ENCODE measurements around the gene ARL10.

The ARL10 gene

DNA sequence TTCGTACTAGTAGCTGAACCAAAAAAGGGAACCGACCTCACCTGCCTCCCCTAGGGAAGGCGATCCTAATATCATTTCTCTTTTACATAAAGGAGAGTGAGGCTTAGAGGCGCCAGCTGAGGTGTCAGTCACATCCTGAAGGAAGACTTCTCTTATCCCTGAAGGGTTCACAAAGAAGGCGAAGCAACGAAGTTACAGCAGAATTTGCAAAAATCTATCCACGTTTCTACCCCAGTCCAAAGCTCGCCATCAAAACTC, 3.1 kb upstream of the ARL10 start:
- DNase-seq, result no peak

DNA sequence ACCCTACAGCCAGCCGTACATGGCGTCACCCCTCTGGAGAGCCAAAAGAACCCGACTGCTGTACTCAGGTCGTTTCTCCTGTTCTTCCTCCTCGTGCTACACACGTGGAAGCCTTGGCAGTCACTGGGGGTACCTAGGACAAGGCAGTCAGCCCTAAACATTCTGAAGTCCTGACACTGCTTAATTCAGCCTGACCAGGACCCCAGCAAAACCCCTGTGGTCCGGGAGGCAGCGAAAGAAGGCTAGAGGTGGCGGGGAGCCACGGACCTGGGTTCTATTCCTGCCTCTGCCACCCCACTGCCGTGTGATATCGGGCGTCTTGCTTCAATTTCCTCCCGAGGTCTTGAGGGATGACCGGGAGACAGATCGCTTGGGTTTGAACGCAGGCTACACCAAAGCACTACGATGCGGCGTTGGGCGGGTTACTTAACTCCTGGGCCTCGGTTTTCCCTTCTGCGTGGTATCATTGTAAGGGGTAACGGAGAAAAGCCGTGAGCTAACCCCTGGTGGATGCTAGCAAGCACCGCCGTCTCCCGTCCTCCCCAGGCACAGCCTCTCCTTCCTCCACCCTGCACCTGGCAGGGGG, 429 bp upstream of the ARL10 start:
- no peak for DNase-seq

DNA sequence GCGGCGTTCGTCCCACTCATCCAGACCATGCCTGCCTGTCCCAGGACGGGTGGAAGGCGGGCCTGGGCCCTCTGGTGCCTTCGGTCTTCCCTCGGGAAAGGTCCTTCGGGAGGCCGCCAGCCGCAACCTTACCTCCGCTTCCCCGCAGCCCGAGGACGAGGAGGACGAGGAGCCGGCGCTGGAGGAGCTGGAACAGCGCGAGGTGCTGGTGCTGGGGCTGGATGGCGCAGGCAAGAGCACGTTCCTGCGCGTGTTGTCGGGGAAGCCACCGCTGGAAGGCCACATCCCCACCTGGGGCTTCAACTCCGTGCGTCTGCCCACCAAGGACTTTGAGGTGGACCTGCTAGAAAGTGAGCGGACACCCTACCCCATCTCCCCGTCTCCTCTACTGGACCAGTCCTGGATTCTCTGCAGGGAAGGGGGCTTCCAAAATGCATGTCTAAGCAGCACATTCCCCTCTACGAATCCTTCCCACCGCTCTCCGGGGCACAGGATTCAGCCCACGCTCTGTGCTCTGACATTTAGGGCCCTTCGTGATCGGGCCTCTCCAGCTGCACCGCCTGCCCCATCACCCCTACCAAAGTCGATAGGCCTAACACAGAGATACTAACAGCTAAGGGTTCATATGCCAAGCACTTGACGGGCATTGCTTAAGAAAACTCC, 1.1 kb downstream of the ARL10 start:
- no peak for DNase-seq

DNA sequence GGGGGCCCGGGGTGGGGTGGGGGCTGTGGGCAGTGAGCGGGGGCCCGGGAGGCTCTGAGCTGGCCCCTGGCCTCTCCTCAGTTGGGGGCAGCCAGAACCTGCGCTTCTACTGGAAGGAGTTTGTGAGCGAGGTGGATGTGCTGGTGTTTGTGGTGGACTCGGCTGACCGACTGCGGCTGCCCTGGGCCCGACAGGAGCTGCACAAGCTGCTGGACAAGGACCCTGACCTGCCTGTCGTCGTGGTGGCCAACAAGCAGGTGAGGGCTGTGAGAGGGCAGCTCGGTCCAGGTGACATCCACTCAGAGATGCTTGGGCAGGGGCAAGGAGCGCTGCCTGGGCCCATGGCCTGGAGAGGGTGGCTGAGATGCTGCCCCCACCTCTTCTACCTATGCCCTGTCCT, 3.4 kb downstream of the ARL10 start:
- DNase-seq, result no peak

DNA sequence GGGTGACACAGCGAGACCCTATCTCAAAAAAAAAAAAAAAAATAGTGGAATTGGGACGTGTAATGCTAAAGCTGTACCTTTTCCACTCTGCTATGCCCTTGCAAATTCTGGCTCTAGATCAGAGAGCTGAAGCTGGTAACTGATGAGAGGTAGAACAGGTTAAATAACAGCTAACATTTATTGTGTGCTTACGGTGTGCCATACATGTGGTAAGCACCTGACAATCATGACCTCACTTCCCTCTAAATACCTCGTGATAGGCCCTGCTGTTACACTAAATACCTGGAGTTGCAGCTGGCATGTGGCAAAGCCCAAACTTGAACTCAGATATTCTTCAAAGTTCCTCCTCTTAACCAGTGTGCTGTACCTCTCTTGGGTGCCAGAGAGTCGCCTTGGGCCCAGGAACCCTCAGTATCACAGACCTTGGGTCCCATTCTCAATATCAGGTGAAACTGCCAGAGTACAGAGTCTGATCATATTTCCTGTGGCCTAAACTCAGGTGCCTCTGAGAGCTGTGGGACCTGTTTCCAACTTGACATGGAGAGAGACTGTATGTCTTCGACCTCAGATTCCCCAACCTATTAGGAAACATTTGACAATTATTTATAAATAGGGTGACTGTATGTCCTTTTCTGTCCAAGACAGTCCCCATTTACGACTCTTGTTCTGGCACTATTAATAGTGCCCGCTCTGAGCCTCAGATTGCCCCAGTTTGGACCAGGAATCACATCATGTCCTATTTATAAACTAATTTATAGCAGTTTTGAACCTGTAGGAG, 4.8 kb downstream of the ARL10 start:
- no peak for DNase-seq

- DNase-seq, result no peak
Observed at GRCh38 chr5:176371621-176372539, 6.6 kb downstream of the ARL10 start.

DNA sequence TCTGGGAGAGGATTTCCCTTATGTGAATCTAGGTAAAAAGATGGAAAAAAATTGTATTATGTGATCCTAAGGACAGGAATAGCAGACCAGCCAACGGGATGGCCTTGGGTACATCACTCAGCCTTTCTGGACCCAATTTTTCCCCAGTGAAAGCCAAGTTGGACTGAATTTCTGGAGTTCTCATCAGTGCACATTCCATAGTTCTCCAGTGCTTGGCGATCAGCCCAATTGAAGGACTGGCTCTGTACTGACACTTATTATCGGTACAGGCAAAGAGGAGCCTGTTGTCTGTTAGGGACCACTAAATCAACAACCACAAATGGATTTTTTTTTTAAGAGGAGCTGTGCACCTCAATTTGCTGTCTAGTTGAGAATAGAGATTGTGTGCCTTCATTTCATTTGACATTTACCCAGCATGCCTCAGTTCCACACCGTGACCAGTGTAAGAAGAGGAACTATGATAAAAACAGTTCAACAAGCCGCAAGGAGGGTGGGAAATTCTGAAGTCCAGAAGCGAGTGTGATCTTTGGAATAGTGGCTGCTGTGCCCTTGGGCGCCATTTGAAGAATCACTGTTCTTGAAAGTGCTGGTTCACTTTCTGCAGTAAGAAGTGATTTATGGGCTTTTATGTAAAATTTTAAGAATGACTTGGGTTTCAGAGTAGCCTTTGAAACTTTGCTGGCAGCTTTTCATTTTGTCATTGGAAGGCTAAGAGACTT, 8.0 kb downstream of the ARL10 start:
- no peak for DNase-seq

DNA sequence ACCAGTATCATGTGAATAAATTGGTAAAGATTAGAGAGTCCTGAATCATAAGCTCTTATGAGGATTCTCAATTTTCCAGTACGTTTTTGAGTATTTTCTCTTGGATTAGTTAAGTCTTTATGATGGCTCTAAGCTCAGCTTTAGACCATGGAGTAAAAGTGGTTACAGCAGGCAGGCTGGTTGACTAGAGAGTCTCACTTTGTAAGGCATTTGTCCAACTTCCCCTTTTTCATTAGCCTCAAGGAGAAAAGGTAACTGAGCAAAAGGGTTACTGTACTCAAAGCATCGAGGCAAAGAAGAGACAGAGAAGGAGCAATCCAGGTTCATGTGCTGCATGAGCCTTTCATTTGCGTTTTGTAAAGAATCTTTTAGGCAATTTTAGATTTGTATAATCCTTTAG, 14.6 kb downstream of the ARL10 start:
- no peak for DNase-seq

DNA sequence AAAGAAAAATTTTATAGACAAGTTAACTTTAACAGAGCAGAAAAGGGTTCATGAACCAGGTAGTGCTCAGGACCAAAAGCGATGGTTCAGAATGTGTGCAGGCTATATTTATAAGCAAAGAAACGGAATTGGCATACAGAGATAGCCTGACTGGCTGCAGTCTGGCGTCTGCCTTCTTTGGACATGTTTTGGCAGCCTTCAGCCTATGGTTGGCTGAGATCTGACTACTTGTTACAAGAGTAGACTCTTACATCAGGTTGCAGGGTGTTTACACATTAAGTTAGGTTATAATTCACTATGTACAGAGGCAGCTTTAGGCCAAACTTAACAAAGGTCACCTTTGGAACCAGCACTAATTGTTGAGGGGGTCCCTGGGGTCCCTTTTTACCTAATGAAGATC, 16.1 kb downstream of the ARL10 start:
- DNase-seq, result no peak

DNA sequence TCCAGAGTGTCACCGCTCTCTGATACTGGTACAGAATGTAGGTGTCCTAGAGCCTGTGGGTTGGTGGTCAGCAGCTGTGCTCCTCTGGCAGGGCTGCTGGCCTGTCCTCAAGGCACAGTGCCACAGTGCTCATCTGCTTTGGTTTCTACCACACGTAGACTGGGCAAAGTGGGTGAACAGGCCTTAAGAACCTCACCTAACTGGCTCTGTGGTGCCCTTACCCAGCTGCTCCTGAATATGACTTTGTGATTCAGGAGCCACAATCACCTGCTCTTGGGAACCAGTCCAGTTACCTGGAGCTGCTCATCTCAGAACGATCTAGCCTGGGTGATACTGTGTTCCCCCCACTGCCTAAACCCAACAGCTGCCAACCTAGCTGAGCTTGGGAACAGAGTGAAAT, 16.7 kb downstream of the ARL10 start:
- DNase-seq, result no peak

- DNase-seq, result no peak
Observed at GRCh38 chr5:176382721-176383120, 17.4 kb downstream of the ARL10 start.

- no peak for DNase-seq
Observed at GRCh38 chr5:176383248-176383905, 18.1 kb downstream of the ARL10 start.

- DNase-seq, result no peak
Observed at GRCh38 chr5:176383961-176384360, 18.7 kb downstream of the ARL10 start.

GRCh38 chr5:176384366-176384930, 19.2 kb downstream of the ARL10 start:
- DNase-seq, result no peak

DNA sequence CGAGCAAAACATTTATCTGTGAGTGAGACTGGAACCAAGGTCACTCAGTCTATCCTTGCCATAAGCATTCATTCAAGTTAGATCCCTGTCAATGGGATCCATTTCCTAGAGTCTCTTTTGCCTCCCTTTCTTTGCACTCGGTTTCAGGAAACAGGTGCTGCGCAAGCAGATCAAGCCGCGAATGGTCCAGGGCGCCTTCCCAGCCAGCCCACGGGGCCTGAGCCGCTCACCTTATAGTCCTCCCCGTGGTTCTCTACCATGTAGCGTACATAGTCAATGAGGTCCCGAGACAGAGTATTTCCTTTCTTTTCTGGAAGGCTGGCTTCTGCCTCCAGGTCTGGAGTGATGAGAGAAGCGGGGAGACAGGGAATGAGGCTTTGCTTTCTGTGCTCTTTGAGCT, 19.7 kb downstream of the ARL10 start:
- no peak for DNase-seq

DNA sequence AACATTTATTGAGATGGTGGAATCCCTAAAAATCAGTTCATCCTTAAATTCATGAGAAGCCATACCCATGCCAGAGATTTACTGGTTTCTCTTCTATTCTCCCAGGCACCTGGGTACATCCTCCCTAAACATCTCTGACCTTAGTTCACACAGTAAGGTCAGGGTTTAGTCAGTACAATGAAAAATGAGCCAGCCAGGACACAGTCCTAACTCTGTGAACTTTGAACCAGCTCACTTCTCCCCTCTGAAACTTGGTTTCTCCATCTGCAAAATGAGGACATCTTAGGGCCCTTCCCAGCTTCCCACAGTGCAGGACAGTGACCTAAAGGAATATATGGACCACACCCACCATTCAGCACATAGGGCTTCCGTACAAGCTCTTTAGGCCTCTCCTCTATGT, 21.2 kb downstream of the ARL10 start:
- no peak for DNase-seq

GRCh38 chr5:176387384-176387925, 22.2 kb downstream of the ARL10 start:
- no peak for DNase-seq

- DNase-seq, result no peak
Observed at GRCh38 chr5:176388003-176388443, 22.7 kb downstream of the ARL10 start.

- peak; percentile 98 for DNase-seq
Observed at GRCh38 chr5:176388444-176389134, 23.3 kb downstream of the ARL10 start, which contains the start of the genes HIGD2A and NOP16. Gene HIGD2A (plus strand): TSS chr5:176388751. CDS start chr5:176388820, 69 bp downstream. Gene NOP16 (minus strand): TSS chr5:176388598. CDS start chr5:176388539, 59 bp downstream.

Measured in COR-L47 (cell line).